H9 (cell line): ENCODE measurements around the gene MEG3. TPM values are rescaled to one million over a fixed set of nuclear protein-coding genes. Genes with fewer than 3 reads are reported as not detected.

ENCODE experiments used
- DNase-seq: peaks from one replicate; pipeline ENCODE4 v3.0.0-alpha.2; 2017
- H2AFZ ChIP-seq: one replicate; pipeline ENCODE4 v1.6.1; 2013; ENCODE audit warnings: mild to moderate bottlenecking, low read length, control low read depth, moderate library complexity
- H2AK5ac ChIP-seq: 2 replicates; pipeline ENCODE4 v1.6.1; 2013; ENCODE audit warnings: low read length, control low read depth, mixed read lengths; ENCODE audit not compliant: insufficient read length
- H2BK120ac ChIP-seq: one replicate; pipeline ENCODE4 v1.6.1; 2013; ENCODE audit warnings: low read depth, mild to moderate bottlenecking, low read length, control low read depth, inconsistent platforms; ENCODE audit not compliant: poor library complexity, severe bottlenecking
- H2BK12ac ChIP-seq: 2 replicates; pipeline ENCODE4 v1.6.1; 2013; ENCODE audit warnings: low read length, control low read depth, mixed read lengths, low read depth; ENCODE audit not compliant: insufficient read length
- H2BK15ac ChIP-seq: 2 replicates; pipeline ENCODE4 v1.6.1; 2013; ENCODE audit warnings: low read depth, low read length, control low read depth
- H2BK20ac ChIP-seq: one replicate; pipeline ENCODE4 v1.6.1; 2013; ENCODE audit warnings: low read depth, mild to moderate bottlenecking, low read length, control low read depth, inconsistent platforms; ENCODE audit not compliant: poor library complexity, severe bottlenecking
- H2BK5ac ChIP-seq: 2 replicates; pipeline ENCODE4 v1.6.1; 2013; ENCODE audit warnings: low read length, control low read depth, mixed read lengths; ENCODE audit not compliant: insufficient read length
- H3K14ac ChIP-seq: 2 replicates; pipeline ENCODE4 v1.6.1; 2013; ENCODE audit warnings: low read length, control low read depth; ENCODE audit not compliant: insufficient read depth
- H3K18ac ChIP-seq: 2 replicates; pipeline ENCODE4 v1.6.1; 2013; ENCODE audit warnings: low read depth, mild to moderate bottlenecking, mixed read lengths, low read length, control low read depth; ENCODE audit not compliant: insufficient read length
- H3K23ac ChIP-seq: 2 replicates; pipeline ENCODE4 v1.6.1; 2013; ENCODE audit warnings: low read length, control low read depth, mixed read lengths, low read depth; ENCODE audit not compliant: insufficient read length
- H3K23me2 ChIP-seq: 2 replicates; pipeline ENCODE4 v1.6.1; 2013; ENCODE audit warnings: low read depth, mild to moderate bottlenecking, mixed read lengths, low read length, control low read depth; ENCODE audit not compliant: insufficient read length, poor library complexity, severe bottlenecking
- H3K27ac ChIP-seq: 2 replicates; pipeline ENCODE4 v1.5.1; 2013; ENCODE audit warnings: low read length, control low read depth, mixed read lengths, low read depth; ENCODE audit not compliant: insufficient read length
- H3K27me3 ChIP-seq: 2 replicates; pipeline ENCODE4 v1.6.1; 2013; ENCODE audit warnings: low read length, control low read depth, inconsistent platforms; ENCODE audit not compliant: insufficient read depth
- H3K4ac ChIP-seq: 2 replicates; pipeline ENCODE4 v1.6.1; 2013; ENCODE audit warnings: low read depth, mild to moderate bottlenecking, control low read depth, inconsistent platforms, low read length, moderate library complexity
- H3K4me1 ChIP-seq: 2 replicates; pipeline ENCODE4 v1.6.1; 2013; ENCODE audit warnings: low read length, control low read depth, inconsistent platforms; ENCODE audit not compliant: insufficient read depth
- H3K4me2 ChIP-seq: 2 replicates; pipeline ENCODE4 v1.6.1; 2013; ENCODE audit warnings: low read length, control low read depth, mixed read lengths; ENCODE audit not compliant: insufficient read length, insufficient read depth
- H3K56ac ChIP-seq: 2 replicates; pipeline ENCODE4 v1.6.1; 2013; ENCODE audit warnings: low read depth, mild to moderate bottlenecking, mixed read lengths, low read length, control low read depth; ENCODE audit not compliant: insufficient read length
- H3K79me1 ChIP-seq: 2 replicates; pipeline ENCODE4 v1.6.1; 2013; ENCODE audit warnings: low read depth, mild to moderate bottlenecking, moderate library complexity, low read length, control low read depth, inconsistent platforms; ENCODE audit not compliant: insufficient read depth, poor library complexity, severe bottlenecking
- H3K79me2 ChIP-seq: 2 replicates; pipeline ENCODE4 v1.6.1; 2013; ENCODE audit warnings: low read length, control low read depth, inconsistent platforms; ENCODE audit not compliant: insufficient read depth
- H3K9ac ChIP-seq: 2 replicates; pipeline ENCODE4 v1.6.1; 2013; ENCODE audit warnings: low read length, control low read depth, mixed read lengths; ENCODE audit not compliant: insufficient read length; ENCODE audit errors: extremely low read depth
- H3K9me3 ChIP-seq: one replicate; pipeline ENCODE4 v1.6.1; 2013; ENCODE audit warnings: low read depth, low read length, inconsistent platforms; ENCODE audit not compliant: control insufficient read depth
- H3T11ph ChIP-seq: one replicate; pipeline ENCODE4 v1.6.1; 2013; ENCODE audit warnings: mild to moderate bottlenecking, low read length, control low read depth, inconsistent platforms
- H4K20me1 ChIP-seq: one replicate; pipeline ENCODE4 v1.6.1; 2013; ENCODE audit not compliant: control insufficient read depth, insufficient read length, insufficient read depth
- H4K5ac ChIP-seq: 2 replicates; pipeline ENCODE4 v1.6.1; 2013; ENCODE audit warnings: low read depth, mild to moderate bottlenecking, mixed read lengths, low read length, control low read depth; ENCODE audit not compliant: insufficient read length
- H4K8ac ChIP-seq: replicated peaks from 2 replicates; pipeline ENCODE4 v1.6.1; 2013; ENCODE audit warnings: low read length, control low read depth, mixed read lengths, low read depth; ENCODE audit not compliant: insufficient read length
- H4K91ac ChIP-seq: 2 replicates; pipeline ENCODE4 v1.6.1; 2013; ENCODE audit warnings: low read depth, mild to moderate bottlenecking, moderate library complexity, mixed read lengths, low read length, control low read depth; ENCODE audit not compliant: insufficient read length
- H3K27ac Mint-ChIP-seq, 3 experiments: 2 replicates in 2 of 3; 3 replicates in 1 of 3; pipeline ENCODE4 v1.8.0; 2020 to 2021; ENCODE audit warnings: mixed read lengths in 3 of 3, mild to moderate bottlenecking in 1 of 3, moderate library complexity in 1 of 3
- H3K27me3 Mint-ChIP-seq: 2 replicates; pipeline ENCODE4 v1.8.0; 2021; ENCODE audit warnings: low read depth, mild to moderate bottlenecking, moderate library complexity, mixed read lengths
- H3K36me3 Mint-ChIP-seq, 3 experiments: 2 replicates in 2 of 3; 3 replicates in 1 of 3; pipeline ENCODE4 v1.8.0; 2020 to 2021; ENCODE audit warnings: low read depth in 3 of 3, mixed read lengths in 3 of 3; ENCODE audit not compliant: insufficient read depth in 1 of 3
- H3K4me1 Mint-ChIP-seq, 2 experiments: 2 replicates each; pipeline ENCODE4 v1.8.0; 2020; ENCODE audit warnings: mixed read lengths in 2 of 2
- H3K4me3 Mint-ChIP-seq, 2 experiments: 2 replicates in 1 of 2; 3 replicates in 1 of 2; pipeline ENCODE4 v1.8.0; 2020 to 2021; ENCODE audit warnings: mild to moderate bottlenecking in 2 of 2, mixed read lengths in 2 of 2, moderate library complexity in 1 of 2
- H3K9me3 Mint-ChIP-seq, 2 experiments: 2 replicates in 1 of 2; 3 replicates in 1 of 2; pipeline ENCODE4 v1.8.0; 2020; ENCODE audit warnings: mild to moderate bottlenecking in 2 of 2, mixed read lengths in 2 of 2, moderate library complexity in 1 of 2
- WGBS: extraction: QIAGEN DNeasy Blood & Tissue Kit; methylation state at CpG from one replicate; pipeline ENCODE4 v1.1.7; 2013; ENCODE audit warnings: missing lambda C conversion rate, low lambda C conversion rate, mixed read lengths; ENCODE audit not compliant: insufficient read length; ENCODE audit errors: extremely low coverage; 5-methylcytosine and 5-hydroxymethylcytosine counted together
- total RNA-seq: library from RNA; stranded (reverse); gene quantifications from 2 replicates; pipeline ENCODE4 v1.2.1, GENCODE V29; 2021
- TF ChIP-seq, protein P1 (sequence below): fragments of 200-600 bp; sonication (generic); conservative IDR thresholded peaks from 3 replicates; pipeline ENCODE4 v1.8.0; 2021; ENCODE audit warnings: antibody characterized with exemption, mild to moderate bottlenecking

The MEG3 gene
- total RNA-seq, 1 experiment from 2014 or later = 0.52 TPM

DNA sequence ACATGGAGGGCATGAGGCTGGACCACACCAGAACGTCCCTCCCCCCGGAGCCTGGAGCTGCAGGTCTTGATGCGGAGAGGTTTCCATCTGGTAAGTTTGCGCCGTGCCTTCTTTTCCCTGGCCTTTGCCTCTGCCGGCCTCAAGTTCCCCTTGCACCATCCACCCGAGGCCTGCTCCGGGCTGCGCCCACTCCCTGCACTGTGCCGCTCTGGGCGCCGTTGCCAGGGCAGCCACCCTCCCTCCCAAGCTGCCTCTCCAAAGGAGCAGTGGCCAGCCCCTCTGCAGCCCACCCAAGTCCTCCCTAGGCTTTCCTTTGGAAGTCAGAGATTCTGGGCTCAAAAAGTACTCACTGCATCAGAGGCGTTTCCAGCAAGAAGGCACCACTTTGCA lies 46.2 kb upstream of the MEG3 start:
- Histone ChIP-seq H2BK120ac (no peak overlapping the region), H2AK5ac (no peak overlapping the region), H2AFZ (no peak overlapping the region), H2BK20ac (no peak overlapping the region), H4K91ac (no peak overlapping the region), H3K23me2 (no peaks in the 10 kb centered on the region), H3T11ph (no peak overlapping the region), H3K14ac (no peak overlapping the region), H2BK12ac (no peak overlapping the region), H2BK15ac (no peak overlapping the region), H3K56ac (no peak overlapping the region), H3K4ac (no peak overlapping the region; the same call in 1 of the 2 replicates), H3K9ac (no peak overlapping the region), H3K27me3 (no peaks in the 10 kb centered on the region), H3K23ac (no peak overlapping the region), H4K20me1 (no peaks in the 10 kb centered on the region), H4K5ac (no peak overlapping the region), H3K9me3 (no peaks in the 10 kb centered on the region), H2BK5ac (no peak overlapping the region), H3K79me2 (no peaks in the 10 kb centered on the region), H3K18ac (no peak overlapping the region), H3K27ac (no peak overlapping the region), H3K79me1 (no peaks in the 10 kb centered on the region), H3K4me2 (no peak overlapping the region), H3K4me1 (no peaks in the 10 kb centered on the region), H4K8ac (no peak overlapping the region)
- TF ChIP-seq, protein P1, sequence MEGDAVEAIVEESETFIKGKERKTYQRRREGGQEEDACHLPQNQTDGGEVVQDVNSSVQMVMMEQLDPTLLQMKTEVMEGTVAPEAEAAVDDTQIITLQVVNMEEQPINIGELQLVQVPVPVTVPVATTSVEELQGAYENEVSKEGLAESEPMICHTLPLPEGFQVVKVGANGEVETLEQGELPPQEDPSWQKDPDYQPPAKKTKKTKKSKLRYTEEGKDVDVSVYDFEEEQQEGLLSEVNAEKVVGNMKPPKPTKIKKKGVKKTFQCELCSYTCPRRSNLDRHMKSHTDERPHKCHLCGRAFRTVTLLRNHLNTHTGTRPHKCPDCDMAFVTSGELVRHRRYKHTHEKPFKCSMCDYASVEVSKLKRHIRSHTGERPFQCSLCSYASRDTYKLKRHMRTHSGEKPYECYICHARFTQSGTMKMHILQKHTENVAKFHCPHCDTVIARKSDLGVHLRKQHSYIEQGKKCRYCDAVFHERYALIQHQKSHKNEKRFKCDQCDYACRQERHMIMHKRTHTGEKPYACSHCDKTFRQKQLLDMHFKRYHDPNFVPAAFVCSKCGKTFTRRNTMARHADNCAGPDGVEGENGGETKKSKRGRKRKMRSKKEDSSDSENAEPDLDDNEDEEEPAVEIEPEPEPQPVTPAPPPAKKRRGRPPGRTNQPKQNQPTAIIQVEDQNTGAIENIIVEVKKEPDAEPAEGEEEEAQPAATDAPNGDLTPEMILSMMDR = no peak
- no peaks in the 10 kb centered on the region for H3K36me3 Mint-ChIP-seq
- H3K4me3 Mint-ChIP-seq = no peak overlapping the region
- peaks cover 13% of the 10 kb centered on the region for H3K27me3 Mint-ChIP-seq
- DNase-seq = peak; percentile 18
- H3K9me3 Mint-ChIP-seq = no peaks in the 10 kb centered on the region; a peak in 1 of 5 replicates
- H3K4me1 Mint-ChIP-seq = peaks cover 0 to 8% of the 10 kb centered on the region in 2 experiments; a peak in 2 of 4 replicates
- no peak overlapping the region for H3K27ac Mint-ChIP-seq
- no CpG with 5 or more reads among the region's 13 CpGs for WGBS
